GM23338 (cell line): ENCODE data around the gene ERC1. TPM values are rescaled to one million over a fixed set of nuclear protein-coding genes. Genes with fewer than 3 reads are reported as not detected.

Source experiments
- ATAC-seq: fragments of 200-7000 bp; cut with Tn5 transposase; 3 replicates; pipeline ENCODE4 v1.9.1; 2020
- DNase-seq: peaks from one replicate; pipeline ENCODE4 v3.0.0-alpha.2; 2015; ENCODE audit warnings: low spot score
- H2AFZ ChIP-seq: fragments of 200-600 bp; sonication (generic); 2 replicates; pipeline ENCODE4 v1.8.0; 2016; ENCODE audit warnings: antibody characterized with exemption, mild to moderate bottlenecking, moderate library complexity
- H3F3A ChIP-seq: fragments of 200-600 bp; sonication (generic); replicated peaks from 2 replicates; pipeline ENCODE4 v1.8.0; 2017; ENCODE audit warnings: antibody characterized with exemption, mixed run types, low read depth
- H3K27ac ChIP-seq: fragments of 200-600 bp; sonication (generic); 2 replicates; pipeline ENCODE4 v1.6.1; 2016; ENCODE audit warnings: low read depth
- H3K27me3 ChIP-seq: fragments of 200-600 bp; sonication (generic); 2 replicates; pipeline ENCODE4 v1.8.0; 2016; ENCODE audit warnings: mild to moderate bottlenecking, mixed run types, moderate library complexity; ENCODE audit not compliant: insufficient read depth
- H3K36me3 ChIP-seq: fragments of 200-600 bp; sonication (generic); 2 replicates; pipeline ENCODE4 v1.8.0; 2016; ENCODE audit warnings: mild to moderate bottlenecking; ENCODE audit not compliant: insufficient read depth
- H3K4me1 ChIP-seq: fragments of 200-600 bp; sonication (generic); 2 replicates; pipeline ENCODE4 v1.8.0; 2016; ENCODE audit warnings: mild to moderate bottlenecking, moderate library complexity; ENCODE audit not compliant: insufficient read depth
- H3K4me2 ChIP-seq: fragments of 200-600 bp; sonication (generic); 2 replicates; pipeline ENCODE4 v1.7.1; 2017; ENCODE audit warnings: mixed run types
- H3K4me3 ChIP-seq: fragments of 200-600 bp; sonication (generic); 2 replicates; pipeline ENCODE4 v1.6.1; 2016; ENCODE audit warnings: mixed run types
- H3K79me2 ChIP-seq: fragments of 200-600 bp; sonication (generic); replicated peaks from 2 replicates; pipeline ENCODE4 v1.8.0; 2017; ENCODE audit warnings: mild to moderate bottlenecking; ENCODE audit not compliant: insufficient read depth
- H3K9me2 ChIP-seq: fragments of 200-600 bp; sonication (generic); 2 replicates; pipeline ENCODE4 v1.8.0; 2017; ENCODE audit not compliant: insufficient read depth
- H4K20me1 ChIP-seq: fragments of 200-600 bp; sonication (generic); replicated peaks from 2 replicates; pipeline ENCODE4 v1.8.0; 2017; ENCODE audit warnings: mild to moderate bottlenecking; ENCODE audit not compliant: insufficient read depth
- H3K27ac Mint-ChIP-seq: 2 replicates; pipeline ENCODE4 v1.8.0; 2020; ENCODE audit warnings: inconsistent platforms, mild to moderate bottlenecking, moderate library complexity, mixed read lengths
- H3K27me3 Mint-ChIP-seq: 3 replicates; pipeline ENCODE4 v1.8.0; 2022; ENCODE audit warnings: low read depth, mild to moderate bottlenecking, moderate library complexity, mixed read lengths, inconsistent platforms; ENCODE audit not compliant: insufficient read depth, poor library complexity
- H3K36me3 Mint-ChIP-seq: 3 replicates; pipeline ENCODE4 v1.8.0; 2021; ENCODE audit warnings: low read depth, mild to moderate bottlenecking, inconsistent platforms, moderate library complexity, mixed read lengths
- H3K4me1 Mint-ChIP-seq: 3 replicates; pipeline ENCODE4 v1.8.0; 2020; ENCODE audit warnings: mild to moderate bottlenecking, inconsistent platforms, mixed read lengths
- H3K4me3 Mint-ChIP-seq: 3 replicates; pipeline ENCODE4 v1.8.0; 2021; ENCODE audit warnings: moderate library complexity, mild to moderate bottlenecking, inconsistent platforms, mixed read lengths
- H3K9me3 Mint-ChIP-seq: 3 replicates; pipeline ENCODE4 v1.8.0; 2020; ENCODE audit warnings: moderate library complexity, mild to moderate bottlenecking, inconsistent platforms, mixed read lengths
- REST ChIP-seq: IDR thresholded peaks from one replicate; pipeline ENCODE4 v1.6.1; 2018; ENCODE audit warnings: antibody characterized with exemption; ENCODE audit not compliant: unreplicated experiment
- STAT1 ChIP-seq: IDR thresholded peaks from one replicate; pipeline ENCODE4 v1.6.1; 2016; ENCODE audit warnings: antibody characterized with exemption; ENCODE audit not compliant: unreplicated experiment
- polyA plus RNA-seq: library from polyadenylated mRNA; unstranded; fragments of >200 nt; fragmentation: Nextera tagmentation; extraction: Ambion mirVana; gene quantifications from 2 replicates; pipeline ENCODE4 v1.2.1, GENCODE V29; 2016
- total RNA-seq: library from RNA; depleted of rRNA; stranded (reverse); fragments of >200 nt; shearing (Covaris generic); gene quantifications from 2 replicates; pipeline ENCODE4 v1.2.3, GENCODE V29; 2014
- TF ChIP-seq, protein P1 (sequence below): fragments of 250-450 bp; sonication (Bioruptor Pico); IDR thresholded peaks from 2 replicates; pipeline ENCODE4 v1.5.0; 2020; ENCODE audit warnings: mild to moderate bottlenecking, moderate library complexity
- TF ChIP-seq, protein P2 (sequence below): IDR thresholded peaks from 2 replicates; pipeline ENCODE4 v1.6.1; 2016; ENCODE audit warnings: antibody characterized with exemption

The ERC1 gene
- total and polyA plus RNA-seq, 2 experiments from 2014 or later = 28.1 to 35.3 TPM

DNA sequence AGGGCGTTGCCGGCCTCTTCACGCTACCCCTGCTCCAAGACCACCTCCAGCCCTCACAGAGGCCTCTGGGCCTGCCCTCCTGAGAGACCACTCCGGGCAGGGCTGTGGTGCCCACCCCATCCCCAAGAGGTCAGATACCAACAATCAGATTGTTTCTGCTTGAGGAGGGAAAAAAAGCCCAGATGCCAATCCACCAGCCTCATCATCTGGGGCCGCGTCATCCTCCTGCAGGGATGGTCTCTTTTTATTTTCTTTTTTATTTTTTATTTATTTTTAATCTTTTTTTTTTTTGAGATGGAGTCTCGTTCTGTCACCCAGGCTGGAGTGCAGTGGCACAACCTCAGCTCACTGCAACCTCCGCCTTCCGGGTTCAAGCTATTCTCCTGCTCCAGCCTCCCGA lies 510.0 kb downstream of the ERC1 start:
- H4K20me1 ChIP-seq = no peaks in the 10 kb centered on the region
- H2AFZ ChIP-seq = no peak overlapping the region
- no peaks in the 10 kb centered on the region for H3K36me3 ChIP-seq
- no peaks in the 10 kb centered on the region for H3K9me2 ChIP-seq
- H3K27me3 Mint-ChIP-seq = peaks cover 3% of the 10 kb centered on the region
- no peaks in the 10 kb centered on the region; the same call in 2 of the 3 replicates for H3K4me1 Mint-ChIP-seq
- H3K4me1 ChIP-seq = no peaks in the 10 kb centered on the region
- ATAC-seq (no peak), DNase-seq (no peak)
- no peaks in the 10 kb centered on the region for H3F3A ChIP-seq
- H3K27ac Mint-ChIP-seq = no peak overlapping the region
- no peak overlapping the region for H3K4me2 ChIP-seq
- H3K27me3 ChIP-seq = no peaks in the 10 kb centered on the region
- H3K4me3 ChIP-seq = no peak overlapping the region
- H3K36me3 Mint-ChIP-seq = peaks cover 4% of the 10 kb centered on the region; the same call in 2 of the 3 replicates
- no peak overlapping the region for H3K4me3 Mint-ChIP-seq
- no peaks in the 10 kb centered on the region for H3K79me2 ChIP-seq
- no peak overlapping the region for H3K27ac ChIP-seq
- peaks cover 11% of the 10 kb centered on the region; the same call in 2 of the 3 replicates for H3K9me3 Mint-ChIP-seq
- TF ChIP-seq, protein P1, sequence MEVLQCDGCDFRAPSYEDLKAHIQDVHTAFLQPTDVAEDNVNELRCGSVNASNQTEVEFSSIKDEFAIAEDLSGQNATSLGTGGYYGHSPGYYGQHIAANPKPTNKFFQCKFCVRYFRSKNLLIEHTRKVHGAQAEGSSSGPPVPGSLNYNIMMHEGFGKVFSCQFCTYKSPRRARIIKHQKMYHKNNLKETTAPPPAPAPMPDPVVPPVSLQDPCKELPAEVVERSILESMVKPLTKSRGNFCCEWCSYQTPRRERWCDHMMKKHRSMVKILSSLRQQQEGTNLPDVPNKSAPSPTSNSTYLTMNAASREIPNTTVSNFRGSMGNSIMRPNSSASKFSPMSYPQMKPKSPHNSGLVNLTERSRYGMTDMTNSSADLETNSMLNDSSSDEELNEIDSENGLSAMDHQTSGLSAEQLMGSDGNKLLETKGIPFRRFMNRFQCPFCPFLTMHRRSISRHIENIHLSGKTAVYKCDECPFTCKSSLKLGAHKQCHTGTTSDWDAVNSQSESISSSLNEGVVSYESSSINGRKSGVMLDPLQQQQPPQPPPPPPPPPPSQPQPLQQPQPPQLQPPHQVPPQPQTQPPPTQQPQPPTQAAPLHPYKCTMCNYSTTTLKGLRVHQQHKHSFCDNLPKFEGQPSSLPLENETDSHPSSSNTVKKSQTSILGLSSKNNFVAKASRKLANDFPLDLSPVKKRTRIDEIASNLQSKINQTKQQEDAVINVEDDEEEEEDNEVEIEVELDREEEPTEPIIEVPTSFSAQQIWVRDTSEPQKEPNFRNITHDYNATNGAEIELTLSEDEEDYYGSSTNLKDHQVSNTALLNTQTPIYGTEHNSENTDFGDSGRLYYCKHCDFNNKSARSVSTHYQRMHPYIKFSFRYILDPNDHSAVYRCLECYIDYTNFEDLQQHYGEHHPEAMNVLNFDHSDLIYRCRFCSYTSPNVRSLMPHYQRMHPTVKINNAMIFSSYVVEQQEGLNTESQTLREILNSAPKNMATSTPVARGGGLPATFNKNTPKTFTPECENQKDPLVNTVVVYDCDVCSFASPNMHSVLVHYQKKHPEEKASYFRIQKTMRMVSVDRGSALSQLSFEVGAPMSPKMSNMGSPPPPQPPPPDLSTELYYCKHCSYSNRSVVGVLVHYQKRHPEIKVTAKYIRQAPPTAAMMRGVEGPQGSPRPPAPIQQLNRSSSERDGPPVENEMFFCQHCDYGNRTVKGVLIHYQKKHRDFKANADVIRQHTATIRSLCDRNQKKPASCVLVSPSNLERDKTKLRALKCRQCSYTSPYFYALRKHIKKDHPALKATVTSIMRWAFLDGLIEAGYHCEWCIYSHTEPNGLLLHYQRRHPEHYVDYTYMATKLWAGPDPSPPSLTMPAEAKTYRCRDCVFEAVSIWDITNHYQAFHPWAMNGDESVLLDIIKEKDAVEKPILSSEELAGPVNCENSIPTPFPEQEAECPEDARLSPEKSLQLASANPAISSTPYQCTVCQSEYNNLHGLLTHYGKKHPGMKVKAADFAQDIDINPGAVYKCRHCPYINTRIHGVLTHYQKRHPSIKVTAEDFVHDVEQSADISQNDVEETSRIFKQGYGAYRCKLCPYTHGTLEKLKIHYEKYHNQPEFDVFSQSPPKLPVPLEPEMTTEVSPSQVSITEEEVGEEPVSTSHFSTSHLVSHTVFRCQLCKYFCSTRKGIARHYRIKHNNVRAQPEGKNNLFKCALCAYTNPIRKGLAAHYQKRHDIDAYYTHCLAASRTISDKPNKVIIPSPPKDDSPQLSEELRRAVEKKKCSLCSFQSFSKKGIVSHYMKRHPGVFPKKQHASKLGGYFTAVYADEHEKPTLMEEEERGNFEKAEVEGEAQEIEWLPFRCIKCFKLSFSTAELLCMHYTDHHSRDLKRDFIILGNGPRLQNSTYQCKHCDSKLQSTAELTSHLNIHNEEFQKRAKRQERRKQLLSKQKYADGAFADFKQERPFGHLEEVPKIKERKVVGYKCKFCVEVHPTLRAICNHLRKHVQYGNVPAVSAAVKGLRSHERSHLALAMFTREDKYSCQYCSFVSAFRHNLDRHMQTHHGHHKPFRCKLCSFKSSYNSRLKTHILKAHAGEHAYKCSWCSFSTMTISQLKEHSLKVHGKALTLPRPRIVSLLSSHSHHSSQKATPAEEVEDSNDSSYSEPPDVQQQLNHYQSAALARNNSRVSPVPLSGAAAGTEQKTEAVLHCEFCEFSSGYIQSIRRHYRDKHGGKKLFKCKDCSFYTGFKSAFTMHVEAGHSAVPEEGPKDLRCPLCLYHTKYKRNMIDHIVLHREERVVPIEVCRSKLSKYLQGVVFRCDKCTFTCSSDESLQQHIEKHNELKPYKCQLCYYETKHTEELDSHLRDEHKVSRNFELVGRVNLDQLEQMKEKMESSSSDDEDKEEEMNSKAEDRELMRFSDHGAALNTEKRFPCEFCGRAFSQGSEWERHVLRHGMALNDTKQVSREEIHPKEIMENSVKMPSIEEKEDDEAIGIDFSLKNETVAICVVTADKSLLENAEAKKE (CRISPR knock-in tag) = no peak
- TF ChIP-seq STAT1 (no peak), REST (no peak)
- TF ChIP-seq, protein P2, sequence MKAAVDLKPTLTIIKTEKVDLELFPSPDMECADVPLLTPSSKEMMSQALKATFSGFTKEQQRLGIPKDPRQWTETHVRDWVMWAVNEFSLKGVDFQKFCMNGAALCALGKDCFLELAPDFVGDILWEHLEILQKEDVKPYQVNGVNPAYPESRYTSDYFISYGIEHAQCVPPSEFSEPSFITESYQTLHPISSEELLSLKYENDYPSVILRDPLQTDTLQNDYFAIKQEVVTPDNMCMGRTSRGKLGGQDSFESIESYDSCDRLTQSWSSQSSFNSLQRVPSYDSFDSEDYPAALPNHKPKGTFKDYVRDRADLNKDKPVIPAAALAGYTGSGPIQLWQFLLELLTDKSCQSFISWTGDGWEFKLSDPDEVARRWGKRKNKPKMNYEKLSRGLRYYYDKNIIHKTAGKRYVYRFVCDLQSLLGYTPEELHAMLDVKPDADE = no peak
